ENCODE results near the gene PAH.

GRCh38 chr12:102954134-102954533 lies 37.1 kb upstream of the PAH start:
- TF ChIP-seq NFATC4 (CRISPR knock-in tag; IDR thresholded peaks at IDR 0.05): no peak
- TF ChIP-seq E2F5 (CRISPR knock-in tag; IDR thresholded peaks at IDR 0.05): no peak
